HG02588 (cell line): ENCODE results near the gene ITPK1.

Experiments
- ATAC-seq: cut with Tn5 transposase; IDR thresholded peaks from one replicate; pipeline ENCODE4 v1.9.1; 2021; ENCODE audit warnings: mild to moderate bottlenecking, moderate library complexity; ENCODE audit not compliant: unreplicated experiment

The ITPK1 gene

DNA sequence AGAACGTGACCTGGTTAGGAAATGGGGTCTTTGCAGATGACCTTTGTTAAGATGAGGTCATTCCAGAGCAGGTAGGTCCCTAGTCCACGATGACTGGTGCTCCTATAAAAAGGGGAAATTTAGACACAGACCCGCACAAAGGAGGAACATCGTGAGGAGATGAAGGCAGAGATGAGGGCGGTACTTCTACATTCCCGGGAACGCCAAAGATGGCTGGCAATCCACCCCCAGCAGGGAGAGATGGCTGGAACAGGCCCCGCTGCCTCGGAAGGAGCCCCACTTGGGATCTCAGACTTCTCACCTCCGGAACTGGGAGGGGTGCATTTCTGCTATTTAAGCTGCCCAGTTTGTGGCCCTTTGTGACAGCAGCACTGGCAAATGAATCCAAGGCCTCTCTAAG lies 85.0 kb downstream of the ITPK1 start:
- ATAC-seq = no peak

DNA sequence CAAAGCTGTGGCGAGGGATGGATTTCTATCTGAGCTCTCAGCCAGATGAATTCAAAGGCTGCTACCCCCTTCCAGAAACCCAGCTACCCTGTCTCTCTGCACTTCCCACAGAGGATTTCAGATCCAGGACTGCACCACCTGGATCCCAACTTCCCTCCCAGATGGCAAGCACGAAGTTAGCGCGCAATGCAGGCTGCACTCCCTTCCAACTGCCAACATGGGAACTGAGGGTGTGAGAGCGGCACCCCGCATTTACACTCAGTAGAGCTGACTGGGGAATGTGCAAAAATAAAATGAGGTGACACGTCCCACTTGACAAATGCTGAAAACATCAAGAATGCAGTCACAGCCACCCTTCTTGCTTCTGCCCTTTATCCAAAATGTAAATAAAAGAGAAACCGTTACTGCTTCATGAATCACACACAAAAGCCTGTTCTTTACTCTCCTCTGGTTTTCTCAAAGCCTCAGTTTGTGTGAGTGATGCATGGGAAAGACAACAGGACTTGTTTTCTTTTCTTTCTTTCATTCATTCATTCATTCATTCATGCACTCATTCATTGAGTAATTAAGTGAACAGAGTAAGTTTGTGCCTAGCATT lies 85.7 kb downstream of the ITPK1 start:
- no peak for ATAC-seq

DNA sequence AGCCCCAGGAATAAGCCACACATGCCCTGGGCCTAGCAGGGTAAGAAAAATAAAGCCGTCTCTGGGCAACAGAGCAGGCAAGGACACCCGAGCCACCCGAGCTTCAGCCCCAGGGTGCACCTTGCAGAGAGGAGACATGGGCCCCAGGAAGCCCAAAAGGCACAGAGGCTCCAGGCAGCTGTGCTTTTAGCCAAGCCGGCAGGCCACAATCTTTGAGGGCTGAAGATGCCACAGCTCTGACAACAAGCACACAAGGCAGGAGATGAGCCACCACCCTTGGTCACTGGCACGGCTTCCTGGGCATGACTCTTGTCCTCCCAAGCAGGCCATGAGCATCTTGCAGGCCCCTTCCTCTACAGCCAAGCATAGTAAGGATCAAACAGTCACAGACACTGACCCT lies 86.3 kb downstream of the ITPK1 start:
- no peak for ATAC-seq

DNA sequence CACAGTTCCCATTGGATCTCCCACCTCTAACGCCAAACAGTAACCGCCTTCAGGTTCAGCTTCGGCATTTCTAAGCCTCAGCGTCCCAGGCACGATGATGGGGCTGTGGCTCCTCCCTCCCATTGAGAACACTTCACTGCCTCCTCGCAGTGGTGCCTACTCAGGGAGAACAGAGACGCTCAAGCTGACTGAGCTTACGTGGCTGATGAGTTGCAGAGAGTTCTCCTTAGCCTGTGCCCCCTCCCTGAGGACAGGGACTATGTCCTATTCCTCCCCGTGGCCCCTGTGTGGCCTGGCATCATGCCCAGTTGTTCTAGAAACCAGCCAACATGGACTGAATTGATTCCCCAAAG lies 87.0 kb downstream of the ITPK1 start:
- ATAC-seq = no peak

DNA sequence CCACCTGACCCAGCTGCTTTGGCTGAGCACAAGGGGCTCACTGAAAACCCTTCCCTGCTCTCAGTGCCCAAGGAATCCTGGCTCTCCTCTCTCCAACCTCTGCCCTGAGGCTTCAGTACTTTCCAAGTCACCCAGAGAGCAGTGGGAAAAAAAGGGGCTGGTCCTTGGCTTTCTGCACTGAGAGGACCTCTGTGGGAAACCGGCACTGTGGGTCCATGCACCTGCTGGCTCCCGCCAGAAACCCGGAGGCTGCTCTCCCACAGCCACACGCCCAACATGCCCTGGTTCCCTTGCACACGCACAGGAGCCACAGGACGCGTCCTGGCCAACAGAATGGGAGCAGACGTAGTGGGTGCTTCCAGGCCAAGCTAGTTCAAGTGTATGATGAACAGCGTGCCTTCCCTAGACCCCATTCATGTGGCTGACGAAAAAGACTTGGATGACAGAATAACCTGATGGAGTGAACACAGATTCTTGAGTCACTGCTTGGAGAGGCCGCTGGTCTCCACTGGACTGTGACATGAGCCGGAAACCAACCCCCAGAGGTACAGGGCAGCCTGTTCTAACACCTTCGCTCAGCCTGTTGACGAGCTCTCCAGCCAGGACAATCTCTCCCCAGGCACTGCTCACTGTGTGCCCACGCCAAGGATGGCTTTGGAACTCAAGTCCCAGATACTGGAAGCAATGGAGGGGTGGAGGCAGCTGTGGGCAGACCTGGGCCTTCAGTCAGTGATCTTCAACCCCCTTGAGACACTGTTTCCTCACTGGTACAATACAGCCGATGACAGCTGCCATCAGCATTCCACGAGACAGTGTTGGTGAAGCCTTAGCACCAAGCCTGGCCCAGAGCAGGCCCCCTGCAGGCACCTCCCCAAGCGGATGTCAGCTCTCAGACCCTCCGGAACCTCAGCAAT lies 87.7 kb downstream of the ITPK1 start:
- ATAC-seq = no peak

DNA sequence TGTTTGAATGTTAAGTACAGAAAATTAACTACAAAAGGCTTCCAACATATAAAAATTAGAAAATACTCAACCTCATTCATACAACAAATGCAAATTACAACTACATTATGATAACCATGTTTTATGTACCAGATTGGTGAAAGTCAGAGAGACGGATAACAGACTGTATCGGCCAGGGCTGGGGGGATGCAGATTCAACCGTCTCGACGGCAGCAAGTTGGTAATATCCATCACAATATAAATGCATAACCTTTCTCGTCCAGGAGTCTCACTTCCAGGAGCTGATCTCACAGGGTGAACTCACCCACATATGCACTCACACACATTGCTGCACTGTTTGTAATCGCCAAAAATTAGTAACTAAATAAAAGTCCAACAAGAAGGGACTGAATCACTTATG lies 89.4 kb downstream of the ITPK1 start:
- no peak for ATAC-seq

DNA sequence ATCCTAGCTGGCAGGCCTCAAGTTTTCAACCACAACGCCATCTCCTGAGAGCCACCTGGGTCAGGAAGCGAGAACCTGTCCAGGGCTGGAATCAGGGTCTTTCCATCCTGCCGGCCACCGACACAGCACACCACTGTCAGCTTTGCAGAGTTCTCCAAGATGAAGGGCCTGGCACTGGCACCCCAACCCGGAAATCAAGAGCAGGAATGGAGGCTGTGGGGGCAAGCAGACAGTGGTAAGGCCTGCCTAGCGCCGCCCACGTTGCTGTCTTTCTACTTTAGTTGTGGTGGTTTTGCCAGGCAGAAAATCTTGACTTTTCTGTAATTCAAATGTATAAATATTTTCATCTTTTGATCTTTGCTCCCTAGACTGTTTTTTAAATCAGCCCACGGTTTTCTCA lies 90.7 kb downstream of the ITPK1 start:
- no peak for ATAC-seq

DNA sequence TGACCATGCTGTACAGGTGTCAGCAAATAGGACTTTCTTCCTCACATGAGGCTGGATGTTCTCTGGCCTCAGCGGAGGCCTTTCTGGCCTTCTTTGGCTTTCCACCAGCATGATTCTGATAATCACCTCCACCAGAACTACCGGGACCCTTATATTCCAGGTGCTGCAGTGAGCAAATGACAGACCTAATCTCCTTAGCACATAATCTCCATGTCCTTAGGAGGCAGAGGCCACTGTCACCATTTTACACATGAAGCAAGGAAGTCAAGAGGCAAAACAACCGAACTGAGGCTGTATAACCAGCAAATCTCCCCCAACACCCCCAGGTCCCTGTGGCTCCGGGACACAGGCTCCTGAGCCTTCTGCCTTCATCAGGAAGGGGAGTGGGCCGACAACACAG lies 91.2 kb downstream of the ITPK1 start:
- no peak for ATAC-seq

DNA sequence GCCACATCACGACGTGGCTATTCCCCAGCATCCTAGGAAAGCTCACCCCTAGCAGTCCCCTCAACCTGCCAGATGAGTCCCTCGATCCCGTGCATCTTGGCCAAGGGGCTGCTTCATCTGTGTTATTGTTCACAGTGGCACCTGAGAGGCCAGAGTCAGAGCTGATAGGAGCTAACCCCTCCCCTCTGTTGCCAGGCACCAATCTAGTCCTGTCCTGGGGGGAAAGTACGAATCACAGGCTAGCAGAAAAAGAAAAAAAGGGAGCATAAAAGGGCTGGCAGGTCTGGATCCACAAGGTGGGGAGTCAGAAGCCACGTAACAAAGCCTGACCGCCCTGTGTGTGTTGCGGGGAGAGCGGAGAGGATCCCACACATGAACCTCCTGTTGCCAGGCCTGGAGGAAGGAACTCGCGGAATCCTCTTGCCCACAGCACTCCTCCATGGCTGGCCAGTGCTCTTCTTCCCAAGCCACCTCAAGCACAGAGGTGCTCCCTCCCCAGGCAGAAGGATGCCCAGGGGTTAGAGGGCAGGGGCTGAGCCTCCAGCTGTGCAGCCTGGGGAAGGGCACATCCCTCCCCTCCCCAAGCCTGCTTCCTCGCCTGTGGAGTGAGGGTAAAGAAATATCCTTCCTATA lies 91.8 kb downstream of the ITPK1 start:
- no peak for ATAC-seq

DNA sequence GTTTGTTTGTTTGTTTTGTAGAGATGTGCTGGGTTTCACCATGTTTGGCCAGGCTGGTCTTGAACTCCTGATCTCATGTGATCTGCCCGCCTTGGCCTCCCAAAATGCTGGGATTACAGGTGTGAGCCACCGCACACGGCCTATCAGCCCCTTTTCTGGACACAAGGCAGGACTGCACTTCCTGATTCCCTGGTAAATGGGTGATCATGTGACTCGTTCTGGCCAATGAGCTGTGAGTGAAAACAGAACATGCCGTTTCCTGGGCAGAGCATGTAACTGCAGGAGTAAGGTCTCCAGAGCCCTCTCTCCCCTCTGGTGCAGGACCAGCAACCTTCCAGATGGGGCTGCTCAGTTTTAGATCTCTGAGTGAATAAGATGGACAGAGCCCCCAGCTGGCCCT lies 92.7 kb downstream of the ITPK1 start:
- ATAC-seq = no peak

DNA sequence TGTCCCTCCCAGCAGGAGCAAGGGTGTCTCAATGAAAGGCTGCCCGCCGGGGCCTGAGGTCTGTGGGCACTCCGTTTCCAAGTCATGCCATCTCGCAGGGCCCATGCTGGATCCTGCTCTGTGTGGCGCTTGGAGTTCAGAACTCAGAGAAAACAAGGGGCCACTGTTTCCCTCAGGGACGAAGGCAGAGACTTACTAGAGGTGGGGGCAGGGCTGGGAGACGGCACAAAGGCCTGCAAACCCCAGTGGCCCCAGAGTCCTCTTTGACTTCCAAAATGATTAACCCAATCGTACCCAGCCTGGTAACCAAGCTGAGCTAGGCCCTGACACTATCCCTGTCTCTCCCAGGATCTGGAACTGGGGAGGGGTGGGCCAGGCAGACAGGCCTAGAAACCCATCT lies 95.8 kb downstream of the ITPK1 start:
- ATAC-seq = no peak

DNA sequence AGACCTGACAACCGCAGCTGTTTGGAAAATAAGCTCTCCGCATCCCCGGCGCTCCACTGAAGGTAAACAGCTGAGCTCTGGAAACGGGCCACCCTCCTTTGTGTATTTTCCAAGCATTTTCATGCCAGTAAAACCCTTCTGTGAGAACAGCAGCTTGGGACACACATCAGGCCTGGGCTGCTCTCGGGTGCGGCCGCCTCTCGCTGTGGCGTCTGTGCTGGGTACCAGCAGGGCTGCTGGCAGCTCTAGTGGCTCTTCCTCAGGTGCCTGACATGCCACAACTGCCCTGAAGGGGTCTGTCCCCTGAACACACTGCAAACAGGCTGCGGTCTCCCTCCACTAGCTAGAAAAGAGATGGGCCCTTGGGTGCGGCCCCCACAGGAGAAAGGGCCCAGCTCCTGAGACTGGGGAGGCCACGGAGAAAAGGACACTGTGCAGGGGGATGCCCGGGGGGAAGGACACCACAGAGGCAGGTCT lies 96.3 kb downstream of the ITPK1 start:
- ATAC-seq = no peak

DNA sequence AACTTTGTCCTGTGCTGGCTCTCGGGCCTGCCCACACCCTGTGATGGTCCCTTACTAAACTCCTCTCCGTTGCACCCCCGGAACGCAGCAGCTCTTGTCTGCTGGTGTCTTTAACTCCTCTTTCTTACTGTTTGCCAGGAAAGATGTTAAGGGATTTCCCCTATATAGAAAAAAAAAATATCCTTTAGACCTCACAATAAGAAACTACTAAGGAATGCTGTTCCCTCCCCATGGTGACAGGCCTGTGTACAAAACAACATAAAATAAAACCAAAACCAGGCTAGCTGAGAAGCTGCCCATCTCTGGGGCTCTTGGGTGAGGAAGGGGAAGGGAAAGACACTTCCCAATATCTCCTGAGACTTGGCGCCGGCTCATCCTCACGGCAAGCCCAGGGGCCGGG lies 97.4 kb downstream of the ITPK1 start:
- ATAC-seq = no peak

DNA sequence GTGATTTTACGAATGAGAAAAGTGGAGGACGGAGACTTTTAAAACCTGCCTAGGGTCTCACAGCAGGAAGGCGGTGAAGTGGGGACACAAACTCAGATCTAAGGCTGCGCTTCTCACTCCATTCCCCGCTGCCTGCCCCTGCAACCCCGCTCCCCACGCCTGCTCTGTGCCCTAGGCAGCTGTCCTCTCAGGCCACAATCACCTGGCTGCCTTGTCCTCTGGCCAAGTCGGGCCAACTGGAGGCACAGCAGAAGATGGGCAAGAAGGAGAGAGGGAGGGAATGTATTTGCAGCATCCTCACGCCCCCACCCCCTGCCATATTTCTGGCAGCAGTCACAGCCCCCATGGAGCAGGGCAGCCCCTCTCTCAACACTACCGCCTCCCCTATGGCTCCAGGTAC lies 97.8 kb downstream of the ITPK1 start:
- ATAC-seq = no peak

DNA sequence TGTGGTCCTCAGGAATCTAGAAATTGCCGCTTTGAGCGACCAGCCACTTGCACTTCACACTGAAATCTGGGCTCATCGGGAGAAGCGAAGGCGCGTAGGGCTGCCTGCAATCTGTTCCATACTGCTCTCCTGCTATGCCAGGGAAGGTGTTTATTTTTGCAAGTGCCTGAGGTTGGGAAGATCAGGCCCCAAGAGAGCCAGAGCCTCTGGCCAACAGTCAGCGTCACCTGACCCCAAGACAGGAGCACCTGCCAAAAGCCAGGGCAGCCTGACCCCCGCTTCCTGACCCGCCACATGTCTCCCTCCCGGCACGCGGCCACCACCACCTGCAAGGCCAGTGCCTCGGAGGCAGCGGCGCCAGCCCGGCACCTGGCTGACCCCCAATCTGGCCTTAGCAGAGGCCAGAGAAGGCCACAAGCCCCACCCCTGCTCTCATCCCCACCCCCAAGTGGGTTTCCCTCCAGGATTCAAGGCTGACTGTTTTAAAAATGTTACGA lies 98.4 kb downstream of the ITPK1 start:
- no peak for ATAC-seq

DNA sequence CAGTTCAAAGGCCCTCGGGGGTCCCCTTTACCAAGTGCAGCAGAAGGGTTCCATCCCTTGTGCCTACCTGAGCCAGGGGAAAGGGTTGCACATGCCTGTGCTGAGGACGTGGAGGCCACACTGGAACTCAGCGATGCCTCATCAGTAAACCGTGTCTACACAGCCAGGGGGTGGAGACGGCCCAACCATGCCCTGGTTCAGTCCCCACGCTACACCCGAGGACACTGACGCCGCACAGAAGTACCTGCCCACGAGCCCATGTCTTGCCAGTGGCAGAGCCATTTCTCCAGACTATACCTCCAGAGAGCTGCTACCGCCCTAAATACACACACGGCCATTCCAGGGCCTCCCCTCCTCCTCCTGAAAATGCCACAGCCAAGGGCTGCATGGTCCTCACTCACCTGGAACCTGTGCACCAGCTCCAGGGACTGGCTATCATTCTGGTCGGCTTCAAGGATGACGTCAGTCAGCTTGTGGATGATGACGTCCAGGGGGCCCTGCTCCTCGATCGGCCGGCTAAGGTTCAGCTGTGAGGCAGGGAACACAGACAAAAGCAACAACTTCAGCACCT lies 99.4 kb downstream of the ITPK1 start:
- no peak for ATAC-seq

DNA sequence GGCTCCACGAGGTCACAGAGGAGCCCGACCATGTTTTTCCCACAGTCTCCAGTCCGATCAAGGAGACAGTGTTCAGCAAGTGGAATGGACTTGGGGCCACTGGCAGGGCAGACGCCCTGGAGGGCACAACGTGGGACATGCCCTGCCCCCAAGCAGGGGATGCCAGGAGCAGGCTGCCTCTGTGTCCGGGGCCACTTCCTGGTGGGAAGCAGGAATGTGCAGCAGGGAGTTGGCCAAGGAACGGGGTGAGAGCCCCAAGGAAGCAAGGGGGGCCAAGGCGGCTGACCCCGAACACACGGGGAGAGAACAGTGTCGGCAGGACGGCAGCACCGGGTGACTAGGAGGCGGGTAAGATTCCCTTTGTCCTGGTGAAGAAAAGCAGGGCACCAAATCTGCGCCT lies 100.2 kb downstream of the ITPK1 start:
- ATAC-seq = no peak

DNA sequence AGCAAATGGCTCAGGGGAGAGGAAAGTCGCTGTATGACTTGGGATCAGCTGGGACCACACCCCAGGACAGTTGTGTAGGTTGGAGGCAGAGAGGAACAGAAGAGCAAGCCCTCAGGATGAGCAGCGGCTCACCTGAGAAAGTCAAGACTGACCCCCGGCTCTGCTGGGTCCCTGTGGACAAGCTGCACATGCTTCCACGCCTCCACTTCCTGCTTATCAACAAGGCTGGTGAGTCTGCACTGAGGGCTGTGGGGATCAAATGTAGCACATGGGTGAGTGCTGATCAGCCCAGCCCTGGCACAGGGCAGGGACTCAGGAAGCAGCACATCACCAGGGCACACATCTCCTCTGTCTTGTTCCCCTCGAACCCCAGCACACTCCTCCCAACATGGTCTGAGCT lies 100.7 kb downstream of the ITPK1 start:
- ATAC-seq = no peak

DNA sequence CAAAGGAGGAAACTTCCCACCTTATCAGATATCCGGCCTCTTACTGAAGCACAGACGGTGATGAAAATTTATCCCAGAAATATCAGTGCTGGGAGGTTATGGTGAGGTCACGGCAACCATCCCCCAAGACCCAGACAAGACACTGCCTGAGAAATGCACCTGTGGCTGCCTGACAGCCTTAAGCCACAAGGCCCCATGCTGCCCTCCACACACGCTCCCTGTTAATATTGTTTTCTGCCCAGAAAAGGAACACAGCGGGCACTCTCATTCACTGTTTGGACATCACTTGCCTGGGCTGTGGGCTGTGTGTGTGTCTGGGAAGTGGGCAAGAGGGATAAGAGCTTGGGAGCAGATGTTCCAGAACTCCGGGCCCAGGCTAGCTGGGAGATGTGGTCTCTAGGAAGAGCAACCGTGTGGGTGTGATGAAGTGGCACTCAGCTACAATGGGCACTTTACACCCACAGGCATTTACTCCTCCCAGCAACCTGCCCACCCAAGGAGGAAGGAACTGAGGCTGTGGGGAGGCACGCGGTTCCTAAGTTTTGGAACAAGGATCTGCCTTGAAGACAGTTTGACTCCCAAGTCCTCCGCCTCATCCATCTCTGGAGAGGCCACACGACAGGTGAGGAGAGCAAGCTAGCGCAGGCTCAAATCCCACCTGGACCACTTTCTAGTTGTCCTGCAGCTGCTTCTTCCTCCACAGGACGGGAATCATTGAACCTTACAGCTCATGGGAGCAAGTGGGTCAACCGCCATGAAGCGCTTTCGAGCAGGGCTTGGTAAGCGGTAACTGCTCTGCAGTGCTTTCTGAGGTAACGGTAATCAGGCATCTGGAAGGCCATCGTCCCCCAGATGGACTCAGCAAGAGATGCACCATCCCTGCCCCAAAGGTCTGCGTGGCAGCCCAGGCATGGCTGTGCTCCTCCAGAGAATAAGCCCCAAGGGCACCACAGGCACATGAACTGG lies 101.4 kb downstream of the ITPK1 start:
- no peak for ATAC-seq

DNA sequence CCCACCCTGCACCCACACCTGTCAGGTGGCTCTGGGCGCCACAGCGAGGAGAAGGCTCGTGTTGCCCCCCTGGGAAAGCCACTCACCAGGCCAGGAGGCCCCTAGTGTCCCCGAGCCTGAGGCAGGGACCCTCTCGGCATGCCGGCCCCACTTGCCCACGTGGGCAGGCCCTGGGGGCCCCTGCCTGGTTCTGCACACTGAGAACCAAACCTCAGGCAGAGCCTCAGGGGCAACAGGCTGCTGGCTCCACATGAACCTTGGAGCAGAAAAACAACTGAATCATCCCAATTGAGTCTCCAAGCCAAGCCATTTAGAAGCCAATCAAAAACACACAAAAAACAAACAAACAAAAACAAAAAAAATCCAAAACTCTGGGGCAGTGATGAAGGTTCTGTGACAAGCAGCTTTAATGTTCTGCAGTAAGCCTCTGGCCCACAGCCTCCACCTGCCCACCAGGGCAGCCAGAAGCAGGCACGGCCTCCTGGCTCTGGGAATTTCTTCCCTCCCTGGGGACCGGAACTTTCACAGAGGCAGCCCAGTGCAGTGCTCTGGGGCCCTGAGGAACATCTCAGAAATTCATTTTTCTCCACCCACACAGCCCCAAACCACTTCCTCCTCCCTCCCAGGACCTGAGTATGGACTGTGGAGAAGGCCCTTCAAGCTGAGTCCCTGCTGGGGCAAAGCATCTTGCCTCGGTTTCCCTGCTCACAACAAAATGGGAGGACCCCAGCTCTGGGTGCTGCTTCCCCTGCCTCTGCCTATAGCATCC lies 102.6 kb downstream of the ITPK1 start:
- peak; percentile 43 for ATAC-seq
